A673 (cell line): ENCODE measurements around the gene HOXA4. TPM values are rescaled to one million over a fixed set of nuclear protein-coding genes. Genes with fewer than 3 reads are reported as not detected.

ENCODE experiments used
- BruUV-seq: library from RNA; stranded (reverse); fragments of 400-500 nt; replicated peaks from 2 replicates; lab custom pipeline; 2021; lab: Mats Ljungman, UMichigan
- CTCF ChIA-PET: fragments of 300-600 bp; sonication (Branson Sonifier 250); formaldehyde crosslinking; loops from one replicate; lab custom pipeline; 2022; ENCODE audit warnings: antibody characterized with exemption; lab: Charles Lee
- POLR2A ChIA-PET: fragments of 300-600 bp; sonication (Branson Sonifier 250); formaldehyde crosslinking; loops from one replicate; lab custom pipeline; 2022; ENCODE audit warnings: antibody characterized with exemption; ENCODE audit not compliant: low non-redundant PET; lab: Charles Lee
- DNase-seq: peaks from one replicate; pipeline ENCODE4 v3.0.0-alpha.2; 2015; ENCODE audit warnings: low spot score
- H3K27ac ChIP-seq: fragments of 200-600 bp; sonication (generic); 2 replicates; pipeline ENCODE4 v1.5.1; 2016; ENCODE audit warnings: mixed run types, low read depth, mild to moderate bottlenecking, mixed read lengths, antibody characterized with exemption, low read length; ENCODE audit not compliant: poor library complexity, severe bottlenecking
- H3K27me3 ChIP-seq: fragments of 200-600 bp; sonication (generic); replicated peaks from 2 replicates; pipeline ENCODE4 v1.6.1; 2017; ENCODE audit warnings: mixed run types, low read depth, mild to moderate bottlenecking, mixed read lengths, antibody characterized with exemption, low read length; ENCODE audit not compliant: insufficient read depth, poor library complexity
- H3K36me3 ChIP-seq: fragments of 200-600 bp; sonication (generic); 2 replicates; pipeline ENCODE4 v1.6.1; 2016; ENCODE audit warnings: mixed run types, mild to moderate bottlenecking, mixed read lengths, antibody characterized with exemption, low read length; ENCODE audit not compliant: insufficient read depth, poor library complexity, severe bottlenecking
- H3K4me1 ChIP-seq: fragments of 200-600 bp; sonication (generic); 2 replicates; pipeline ENCODE4 v1.6.1; 2017; ENCODE audit warnings: mixed run types, mild to moderate bottlenecking, mixed read lengths, antibody characterized with exemption, low read length; ENCODE audit not compliant: insufficient read depth, poor library complexity, severe bottlenecking
- H3K4me3 ChIP-seq: fragments of 200-600 bp; sonication (generic); 2 replicates; pipeline ENCODE4 v1.5.1; 2016; ENCODE audit warnings: low read depth, mixed run types, mild to moderate bottlenecking, mixed read lengths, low read length; ENCODE audit not compliant: poor library complexity, severe bottlenecking
- H3K9me3 ChIP-seq: fragments of 200-600 bp; sonication (generic); 2 replicates; pipeline ENCODE4 v1.6.1; 2016; ENCODE audit warnings: mixed run types, low read depth, mild to moderate bottlenecking, mixed read lengths, antibody characterized with exemption, low read length; ENCODE audit not compliant: poor library complexity, severe bottlenecking
- CTCF ChIP-seq: fragments of 300-800, 200-600 bp; sonication (generic); conservative IDR thresholded peaks from 2 replicates; pipeline ENCODE4 v1.5.1; 2017; ENCODE audit warnings: low read depth, mild to moderate bottlenecking, antibody characterized with exemption, low read length, moderate library complexity, mixed read lengths
- EZH2 ChIP-seq: fragments of 200-600 bp; sonication (generic); IDR thresholded peaks from 2 replicates; pipeline ENCODE4 v1.6.1; 2017; ENCODE audit warnings: borderline replicate concordance, low read depth, mild to moderate bottlenecking, mixed read lengths, antibody characterized with exemption, low read length; ENCODE audit not compliant: poor library complexity, severe bottlenecking
- intact Hi-C: fragments of 100-400 bp; cut with micrococcal nuclease; formaldehyde crosslinking; loops from one replicate; pipeline ENCODE4 v1.10.0; 2022; ENCODE audit not compliant: unreplicated experiment
- total RNA-seq: library from RNA; stranded (reverse); gene quantifications from 2 replicates; pipeline ENCODE4 v1.2.3, GENCODE V29; 2021

The HOXA4 gene
- total RNA-seq, 1 experiment from 2014 or later, result not detected

DNA sequence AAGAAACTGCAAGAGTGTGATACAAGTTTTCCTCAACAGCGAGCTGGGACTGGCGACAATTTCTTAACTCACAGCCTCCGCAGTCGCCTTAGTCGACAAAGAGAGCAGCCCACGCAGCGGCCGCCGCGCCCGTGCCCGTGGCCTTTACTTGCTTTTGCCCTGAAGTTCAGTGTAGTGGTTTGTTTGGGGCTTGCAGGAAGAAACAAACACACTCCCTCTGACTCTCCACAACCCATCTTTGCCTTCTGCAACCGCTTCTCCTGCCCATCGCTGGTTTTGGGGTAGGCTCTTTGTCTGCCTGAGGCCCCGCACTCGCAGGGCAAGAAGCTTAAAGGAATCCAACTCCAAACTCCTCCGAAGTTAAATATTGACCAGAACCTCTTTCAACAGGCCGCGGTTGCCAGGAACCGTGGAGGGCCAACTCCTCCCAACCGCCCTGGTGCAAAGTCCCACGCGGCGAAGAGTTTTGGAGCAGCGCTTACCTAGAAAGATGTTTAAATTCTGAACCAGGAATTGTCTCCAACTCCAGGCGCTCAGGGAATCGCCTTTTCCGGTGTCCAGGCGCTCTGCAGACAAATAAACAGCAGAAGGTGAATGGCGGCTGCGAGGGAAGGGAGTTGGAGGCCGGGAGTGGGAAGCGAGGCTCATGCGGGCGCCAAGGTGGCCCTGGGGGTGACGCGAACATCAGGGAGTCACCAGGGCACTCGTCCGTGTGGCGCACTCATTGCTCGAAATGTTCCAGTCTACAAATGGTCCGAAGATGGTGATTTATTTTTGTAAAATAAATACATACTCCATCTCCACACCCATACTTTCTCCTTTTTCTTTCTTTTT, 8.3 kb downstream of the HOXA4 start:
- Histone ChIP-seq H3K27ac (no peak overlapping the region), H3K4me3 (no peak overlapping the region)
- intact Hi-C loops, result no loop called here

GRCh38 chr7:27121684-27122076, 8.9 kb downstream of the HOXA4 start:
- no peak overlapping the region for H3K4me3 ChIP-seq
- ChIA-PET CTCF (no interaction called here), POLR2A (no interaction called here)
- H3K36me3 ChIP-seq, result no peaks in the 10 kb centered on the region
- DNase-seq, result no peak
- no peak overlapping the region for H3K27ac ChIP-seq
- H3K27me3 ChIP-seq, result peaks cover 100% of the 10 kb centered on the region
- TF ChIP-seq EZH2, result no peak
- TF ChIP-seq CTCF, result no peak
- BruUV-seq, result no TSS peak
- intact Hi-C loops, result no loop called here
- H3K4me1 ChIP-seq, result no peaks in the 10 kb centered on the region
- H3K9me3 ChIP-seq, result no peaks in the 10 kb centered on the region

More for the DNA sequence above, 8.3 kb downstream of the HOXA4 start:
- ChIA-PET CTCF (no interaction called here), POLR2A (no interaction called here)
- no peak for DNase-seq
- Histone ChIP-seq H3K9me3 (no peaks in the 10 kb centered on the region), H3K27me3 (peaks cover 100% of the 10 kb centered on the region), H3K4me1 (no peaks in the 10 kb centered on the region), H3K36me3 (no peaks in the 10 kb centered on the region)
- no peak for TF ChIP-seq CTCF
- peak; percentile 54 for TF ChIP-seq EZH2
- BruUV-seq, result no TSS peak

DNA sequence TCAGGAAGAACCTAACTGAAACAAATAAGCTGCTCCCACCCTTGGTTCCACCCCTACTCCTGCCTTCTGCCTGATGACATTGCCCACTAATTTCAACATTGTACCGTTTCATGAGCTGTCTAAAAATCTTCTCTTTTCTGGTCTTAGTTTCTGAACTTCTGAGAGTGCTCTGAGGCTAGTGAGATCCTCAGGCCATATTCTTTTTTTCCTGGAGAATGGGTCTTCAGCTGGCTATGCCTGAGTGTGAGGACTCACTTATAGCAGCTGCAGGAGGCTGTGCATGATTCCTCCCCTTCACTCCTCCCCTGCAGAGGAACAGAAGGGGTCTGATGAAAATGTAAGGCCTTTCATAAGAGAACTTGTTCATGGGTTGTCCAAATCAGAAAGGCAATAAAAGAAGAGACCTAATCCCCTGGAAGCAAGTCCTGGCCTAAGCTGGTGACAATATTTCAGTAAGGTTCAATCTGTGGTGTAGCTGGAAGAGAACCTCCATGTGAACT, 11.1 kb downstream of the HOXA4 start:
- CTCF ChIA-PET, result no interaction called here
- intact Hi-C loops, result no loop called here
- no peaks in the 10 kb centered on the region for H3K36me3 ChIP-seq
- no TSS peak for BruUV-seq
- TF ChIP-seq CTCF (no peak), EZH2 (no peak)
- H3K4me1 ChIP-seq, result no peaks in the 10 kb centered on the region
- DNase-seq, result no peak
- H3K27ac ChIP-seq, result no peak overlapping the region
- peaks cover 100% of the 10 kb centered on the region for H3K27me3 ChIP-seq
- POLR2A ChIA-PET, result no interaction called here
- H3K4me3 ChIP-seq, result no peak overlapping the region
- no peaks in the 10 kb centered on the region for H3K9me3 ChIP-seq
